Stimulated activated CD8-positive, alpha-beta memory T cell treated with anti-CD3 and anti-CD28 coated beads, Interleukin-7, amount 100 ng/mL, for 48 hours (primary cell): ENCODE data around the gene SPTBN5.

Source experiments
- DNase-seq, 2 donors: peaks; one replicate each; pipeline ENCODE4 v3.0.0-alpha.2; 2020; ENCODE audit warnings: low read depth in 1 of 2; ENCODE audit errors: extremely low read depth in 1 of 2

The SPTBN5 gene

GRCh38 chr15:41885321-41885720 lies 8.5 kb downstream of the SPTBN5 start:
- DNase-seq: no peak

- DNase-seq: no peak
These were observed 9.4 kb downstream of the SPTBN5 start for GRCh38 chr15:41884458-41884857.

- no peak for DNase-seq
These were observed 10.4 kb downstream of the SPTBN5 start for GRCh38 chr15:41883484-41883825.

- DNase-seq: no peak
These were observed 11.0 kb downstream of the SPTBN5 start for GRCh38 chr15:41882689-41883483.

GRCh38 chr15:41881920-41882688 lies 11.7 kb downstream of the SPTBN5 start:
- no peak for DNase-seq

GRCh38 chr15:41881550-41881919 lies 12.3 kb downstream of the SPTBN5 start:
- DNase-seq: no peak

- DNase-seq: no peak
These were observed 12.8 kb downstream of the SPTBN5 start for GRCh38 chr15:41881086-41881485.

GRCh38 chr15:41880156-41880877 lies 13.5 kb downstream of the SPTBN5 start:
- no peak for DNase-seq

GRCh38 chr15:41879321-41879845 lies 14.5 kb downstream of the SPTBN5 start:
- no peak for DNase-seq

GRCh38 chr15:41878355-41878699 lies 15.5 kb downstream of the SPTBN5 start:
- no peak for DNase-seq

GRCh38 chr15:41877631-41878354 lies 16.1 kb downstream of the SPTBN5 start:
- DNase-seq: no peak

- DNase-seq: no peak
These were observed 17.2 kb downstream of the SPTBN5 start for GRCh38 chr15:41876689-41877088.

- DNase-seq: no peak
These were observed 17.8 kb downstream of the SPTBN5 start for GRCh38 chr15:41876007-41876406.

GRCh38 chr15:41874736-41875135 lies 19.1 kb downstream of the SPTBN5 start:
- no peak for DNase-seq

GRCh38 chr15:41873711-41874110 lies 20.1 kb downstream of the SPTBN5 start:
- no peak for DNase-seq

GRCh38 chr15:41872166-41872747 lies 21.6 kb downstream of the SPTBN5 start:
- DNase-seq: no peak

- DNase-seq: no peak
These were observed 22.5 kb downstream of the SPTBN5 start for GRCh38 chr15:41871175-41871905.

GRCh38 chr15:41870689-41871081 lies 23.2 kb downstream of the SPTBN5 start:
- peak; percentile 36 to 65 for DNase-seq

- DNase-seq: no peak
These were observed 23.8 kb downstream of the SPTBN5 start for GRCh38 chr15:41869770-41870688.
